Natural killer cell treated with Interleukin-12 subunit alpha and Interleukin-12 subunit beta and Interleukin-15 and Interleukin-18, amount 100 ng/mL, for 72 hours (primary cell): ENCODE data around the gene ZNF687. TPM values are rescaled to one million over a fixed set of nuclear protein-coding genes. Genes with fewer than 3 reads are reported as not detected.

ENCODE experiments used
- ATAC-seq, 2 donors: fragments of 150-1000 bp; cut with Tn5 transposase in 1 of 2; sonication (Bioruptor Pico), chemical (Tn5 transposase) in 1 of 2; 2 replicates each; pipeline ENCODE4 v1.10.0; 2021
- DNase-seq: peaks from one replicate; pipeline ENCODE4 v3.0.0; 2022; ENCODE audit warnings: low spot score
- H3K27ac Mint-ChIP-seq, 2 donors: 1 replicate in 1 of 2; 2 replicates in 1 of 2; pipeline ENCODE4 v1.8.0; 2022; ENCODE audit warnings: mixed read lengths in 2 of 2, mild to moderate bottlenecking in 1 of 2, moderate library complexity in 1 of 2
- H3K27me3 Mint-ChIP-seq, 2 donors: 1 replicate in 1 of 2; 2 replicates in 1 of 2; pipeline ENCODE4 v1.8.0; 2022; ENCODE audit warnings: mixed read lengths in 2 of 2
- H3K36me3 Mint-ChIP-seq: one replicate; pipeline ENCODE4 v1.8.0; 2022; ENCODE audit warnings: mixed read lengths
- H3K4me1 Mint-ChIP-seq, 2 donors: 1 replicate in 1 of 2; 2 replicates in 1 of 2; pipeline ENCODE4 v1.8.0; 2022; ENCODE audit warnings: low read depth in 2 of 2, mixed read lengths in 2 of 2, mild to moderate bottlenecking in 1 of 2
- H3K4me3 Mint-ChIP-seq: one replicate; pipeline ENCODE4 v1.8.0; 2022; ENCODE audit warnings: mixed read lengths
- H3K9me3 Mint-ChIP-seq: 2 replicates; pipeline ENCODE4 v1.8.0; 2022; ENCODE audit warnings: mixed read lengths
- total RNA-seq, 2 donors: library from RNA; stranded (reverse); gene quantifications; one replicate each; pipeline ENCODE4 v1.2.3, GENCODE V29; 2022

Gene ZNF687
- total RNA-seq, 2 donors from 2014 or later, result 29.1 to 31.2 TPM

GRCh38 chr1:151312411-151312810, 30.3 kb downstream of the ZNF687 start:
- Mint-ChIP-seq H3K9me3 (no peaks in the 10 kb centered on the region), H3K27me3 (no peaks in the 10 kb centered on the region), H3K4me1 (peaks cover 33 to 46% of the 10 kb centered on the region in 2 donors), H3K36me3 (peaks cover 21% of the 10 kb centered on the region), H3K27ac (peak overlapping the region; percentile 98 to 99), H3K4me3 (peak overlapping the region; percentile 59)
- DNase-seq (no peak), ATAC-seq (no peak)

- no peaks in the 10 kb centered on the region for H3K27me3 Mint-ChIP-seq
- H3K36me3 Mint-ChIP-seq, result peaks cover 21% of the 10 kb centered on the region
- ATAC-seq, result no peak
- peaks cover 37 to 46% of the 10 kb centered on the region in 2 donors for H3K4me1 Mint-ChIP-seq
- H3K27ac Mint-ChIP-seq, result peak overlapping the region; percentile 98 to 99
- DNase-seq, result no peak
- peak overlapping the region; percentile 59 for H3K4me3 Mint-ChIP-seq
- no peaks in the 10 kb centered on the region for H3K9me3 Mint-ChIP-seq
Measured at GRCh38 chr1:151312826-151313225, 30.7 kb downstream of the ZNF687 start.

GRCh38 chr1:151313501-151313900, 31.4 kb downstream of the ZNF687 start:
- Mint-ChIP-seq H3K4me3 (no peak overlapping the region), H3K27me3 (no peaks in the 10 kb centered on the region), H3K27ac (peak overlapping the region; percentile 98 to 99), H3K4me1 (peaks cover 37 to 42% of the 10 kb centered on the region in 2 donors), H3K36me3 (peaks cover 16% of the 10 kb centered on the region), H3K9me3 (no peaks in the 10 kb centered on the region)
- DNase-seq (no peak), ATAC-seq (no peak)

GRCh38 chr1:151314137-151314875, 32.2 kb downstream of the ZNF687 start:
- Mint-ChIP-seq H3K9me3 (no peaks in the 10 kb centered on the region), H3K27me3 (no peaks in the 10 kb centered on the region), H3K27ac (peak overlapping the region; percentile 98 to 99), H3K4me1 (peaks cover 37 to 42% of the 10 kb centered on the region in 2 donors), H3K4me3 (no peak overlapping the region), H3K36me3 (peaks cover 12% of the 10 kb centered on the region)
- ATAC-seq (no peak), DNase-seq (no peak)

- H3K4me3 Mint-ChIP-seq, result no peak overlapping the region
- H3K9me3 Mint-ChIP-seq, result no peaks in the 10 kb centered on the region
- DNase-seq (no peak), ATAC-seq (no peak)
- no peaks in the 10 kb centered on the region for H3K27me3 Mint-ChIP-seq
- H3K27ac Mint-ChIP-seq, result peak overlapping the region in 1 of 2 donors; percentile 37
- peaks cover 18% of the 10 kb centered on the region for H3K36me3 Mint-ChIP-seq
- H3K4me1 Mint-ChIP-seq, result peaks cover 39 to 44% of the 10 kb centered on the region in 2 donors
Measured at GRCh38 chr1:151315565-151316235, 33.6 kb downstream of the ZNF687 start.

- Mint-ChIP-seq H3K36me3 (peaks cover 14% of the 10 kb centered on the region), H3K27ac (no peak overlapping the region), H3K4me3 (no peak overlapping the region), H3K4me1 (peaks cover 14 to 27% of the 10 kb centered on the region in 2 donors), H3K9me3 (no peaks in the 10 kb centered on the region), H3K27me3 (no peaks in the 10 kb centered on the region)
- DNase-seq (no peak), ATAC-seq (no peak)
Measured at GRCh38 chr1:151318975-151319374, 36.9 kb downstream of the ZNF687 start.

GRCh38 chr1:151324390-151324930, 42.4 kb downstream of the ZNF687 start:
- no peak for ATAC-seq
- Mint-ChIP-seq H3K27ac (peak overlapping the region in 1 of 2 donors; percentile 95), H3K4me1 (peaks cover 39 to 40% of the 10 kb centered on the region in 2 donors), H3K4me3 (no peak overlapping the region), H3K9me3 (no peaks in the 10 kb centered on the region), H3K36me3 (peaks cover 18% of the 10 kb centered on the region), H3K27me3 (no peaks in the 10 kb centered on the region)
- DNase-seq, result no peak

GRCh38 chr1:151325231-151325630, 43.1 kb downstream of the ZNF687 start:
- Mint-ChIP-seq H3K4me1 (peaks cover 38% of the 10 kb centered on the region in 2 donors), H3K27me3 (no peaks in the 10 kb centered on the region), H3K36me3 (peaks cover 17% of the 10 kb centered on the region), H3K9me3 (no peaks in the 10 kb centered on the region), H3K4me3 (peak overlapping the region; percentile 100), H3K27ac (peak overlapping the region; percentile 94 to 95)
- ATAC-seq, result no peak
- no peak for DNase-seq

- Mint-ChIP-seq H3K27me3 (no peaks in the 10 kb centered on the region), H3K36me3 (peaks cover 11% of the 10 kb centered on the region), H3K4me1 (peaks cover 32% of the 10 kb centered on the region in 2 donors), H3K4me3 (peak overlapping the region; percentile 100), H3K27ac (peak overlapping the region; percentile 94 to 95), H3K9me3 (no peaks in the 10 kb centered on the region)
- ATAC-seq, result no peak
- no peak for DNase-seq
Measured at GRCh38 chr1:151325646-151326429, 43.7 kb downstream of the ZNF687 start.

- Mint-ChIP-seq H3K4me3 (peak overlapping the region; percentile 100), H3K36me3 (peaks cover 10% of the 10 kb centered on the region), H3K27ac (peak overlapping the region; percentile 94 to 95), H3K9me3 (no peaks in the 10 kb centered on the region), H3K4me1 (peaks cover 31 to 32% of the 10 kb centered on the region in 2 donors), H3K27me3 (no peaks in the 10 kb centered on the region)
- DNase-seq, result peak; percentile 71
- ATAC-seq, result peak; percentile 68 to 75
Measured at GRCh38 chr1:151326619-151327222, 44.6 kb downstream of the ZNF687 start.

- Mint-ChIP-seq H3K9me3 (no peaks in the 10 kb centered on the region), H3K36me3 (peaks cover 10% of the 10 kb centered on the region), H3K27ac (peak within 1 kb of the TSS; percentile 94 to 95), H3K27me3 (no peaks in the 10 kb centered on the region), H3K4me1 (peaks cover 29 to 31% of the 10 kb centered on the region in 2 donors), H3K4me3 (peak within 1 kb of the TSS; percentile 100)
- peak; percentile 96 to 97 for ATAC-seq
- DNase-seq, result peak; percentile 91
Measured at GRCh38 chr1:151327223-151327902, 45.3 kb downstream of the ZNF687 start, which contains the start of gene PI4KB. Gene PI4KB (minus strand): TSS chr1:151327416. CDS start chr1:151316481, 10,935 bp downstream.

- Mint-ChIP-seq H3K4me3 (peak overlapping the region; percentile 100), H3K36me3 (peaks cover 10% of the 10 kb centered on the region), H3K27me3 (no peaks in the 10 kb centered on the region), H3K9me3 (no peaks in the 10 kb centered on the region), H3K4me1 (peaks cover 26 to 31% of the 10 kb centered on the region in 2 donors), H3K27ac (peak overlapping the region; percentile 94 to 95)
- ATAC-seq (peak; percentile 18 to 36), DNase-seq (no peak)
Measured at GRCh38 chr1:151327903-151328674, 46.0 kb downstream of the ZNF687 start.
